SK-N-SH treated with all-trans-retinoic acid at 6 μM for 48 hours (cell line): ENCODE measurements around the gene CISD1.

Experiments
- ARNTL ChIP-seq: fragments of 450-650 bp; formaldehyde crosslinking; IDR thresholded peaks from 2 replicates; pipeline ENCODE4 v1.5.0; 2020; ENCODE audit warnings: low read depth, mild to moderate bottlenecking, moderate library complexity, borderline replicate concordance
- CSDC2 ChIP-seq: fragments of 250-450 bp; sonication (Bioruptor Pico); IDR thresholded peaks from 2 replicates; pipeline ENCODE4 v1.5.0; 2020; ENCODE audit warnings: mild to moderate bottlenecking, moderate library complexity
- TF ChIP-seq, protein P1 (sequence below): fragments of 250-450 bp; sonication (Bioruptor Pico); IDR thresholded peaks from 2 replicates; pipeline ENCODE4 v1.5.1; 2021; ENCODE audit warnings: mild to moderate bottlenecking, moderate library complexity

DNA sequence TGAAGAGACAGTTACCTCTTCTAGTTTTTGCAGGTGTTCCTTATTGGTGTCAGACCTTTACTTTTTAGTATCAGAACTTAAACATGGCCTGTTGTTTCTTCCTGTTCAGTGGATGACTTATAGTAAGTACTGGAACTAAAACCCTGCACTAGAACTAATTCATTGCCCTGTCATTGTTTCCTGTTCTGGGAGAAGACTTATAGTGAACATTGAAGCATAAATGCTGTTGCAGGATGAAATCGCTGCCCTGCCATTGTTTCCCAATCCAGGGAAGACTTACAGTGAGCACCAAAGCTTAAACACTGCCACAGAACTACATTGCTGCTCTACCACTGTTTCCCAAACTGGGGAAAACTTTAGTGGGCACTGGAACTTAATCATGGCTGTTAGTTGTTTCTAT is 14.3 kb upstream of the CISD1 start:
- TF ChIP-seq ARNTL (CRISPR knock-in tag) (no peak), CSDC2 (no peak)
- TF ChIP-seq, protein P1, sequence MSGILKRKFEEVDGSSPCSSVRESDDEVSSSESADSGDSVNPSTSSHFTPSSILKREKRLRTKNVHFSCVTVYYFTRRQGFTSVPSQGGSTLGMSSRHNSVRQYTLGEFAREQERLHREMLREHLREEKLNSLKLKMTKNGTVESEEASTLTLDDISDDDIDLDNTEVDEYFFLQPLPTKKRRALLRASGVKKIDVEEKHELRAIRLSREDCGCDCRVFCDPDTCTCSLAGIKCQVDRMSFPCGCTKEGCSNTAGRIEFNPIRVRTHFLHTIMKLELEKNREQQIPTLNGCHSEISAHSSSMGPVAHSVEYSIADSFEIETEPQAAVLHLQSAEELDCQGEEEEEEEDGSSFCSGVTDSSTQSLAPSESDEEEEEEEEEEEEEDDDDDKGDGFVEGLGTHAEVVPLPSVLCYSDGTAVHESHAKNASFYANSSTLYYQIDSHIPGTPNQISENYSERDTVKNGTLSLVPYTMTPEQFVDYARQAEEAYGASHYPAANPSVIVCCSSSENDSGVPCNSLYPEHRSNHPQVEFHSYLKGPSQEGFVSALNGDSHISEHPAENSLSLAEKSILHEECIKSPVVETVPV (CRISPR knock-in tag) = no peak
